Upper lobe of left lung (tissue), 4 donors: ENCODE data around the gene GUCY1B1.

ENCODE experiments used
- EP300 ChIP-seq, 4 donors: sonication (generic); formaldehyde crosslinking; IDR thresholded peaks; one replicate each; pipeline ENCODE4 v1.5.1; 2017; ENCODE audit warnings: antibody characterized with exemption in 4 of 4, control low read depth in 2 of 4
- POLR2A ChIP-seq, 4 donors: fragments of 450-650 bp; IDR thresholded peaks; one replicate each; pipeline ENCODE4 v1.5.1; 2016 to 2017; ENCODE audit warnings: antibody characterized with exemption in 4 of 4, mild to moderate bottlenecking in 2 of 4
- POLR2AphosphoS5 ChIP-seq, 2 donors: sonication (generic); formaldehyde crosslinking; IDR thresholded peaks; one replicate each; pipeline ENCODE4 v1.5.1; 2017; ENCODE audit warnings: antibody characterized with exemption in 2 of 2
- TF ChIP-seq, protein P1 (sequence below), 6 experiments: fragments of 450-650 bp in 4 of 6; fragments of 200-600 bp in 2 of 6; sonication (generic) in 2 of 6; IDR thresholded peaks; one replicate each; pipeline ENCODE4 v1.5.1; 2016 to 2019; ENCODE audit warnings: antibody characterized with exemption in 6 of 6

- TF ChIP-seq, protein P1, sequence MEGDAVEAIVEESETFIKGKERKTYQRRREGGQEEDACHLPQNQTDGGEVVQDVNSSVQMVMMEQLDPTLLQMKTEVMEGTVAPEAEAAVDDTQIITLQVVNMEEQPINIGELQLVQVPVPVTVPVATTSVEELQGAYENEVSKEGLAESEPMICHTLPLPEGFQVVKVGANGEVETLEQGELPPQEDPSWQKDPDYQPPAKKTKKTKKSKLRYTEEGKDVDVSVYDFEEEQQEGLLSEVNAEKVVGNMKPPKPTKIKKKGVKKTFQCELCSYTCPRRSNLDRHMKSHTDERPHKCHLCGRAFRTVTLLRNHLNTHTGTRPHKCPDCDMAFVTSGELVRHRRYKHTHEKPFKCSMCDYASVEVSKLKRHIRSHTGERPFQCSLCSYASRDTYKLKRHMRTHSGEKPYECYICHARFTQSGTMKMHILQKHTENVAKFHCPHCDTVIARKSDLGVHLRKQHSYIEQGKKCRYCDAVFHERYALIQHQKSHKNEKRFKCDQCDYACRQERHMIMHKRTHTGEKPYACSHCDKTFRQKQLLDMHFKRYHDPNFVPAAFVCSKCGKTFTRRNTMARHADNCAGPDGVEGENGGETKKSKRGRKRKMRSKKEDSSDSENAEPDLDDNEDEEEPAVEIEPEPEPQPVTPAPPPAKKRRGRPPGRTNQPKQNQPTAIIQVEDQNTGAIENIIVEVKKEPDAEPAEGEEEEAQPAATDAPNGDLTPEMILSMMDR (IDR thresholded peaks at IDR 0.05): peak; percentile 37 to 86 (median 66)
- TF ChIP-seq POLR2A (IDR thresholded peaks at IDR 0.05) (no peak), POLR2AphosphoS5 (IDR thresholded peaks at IDR 0.05) (no peak), EP300 (IDR thresholded peaks at IDR 0.05) (no peak)
Observed at GRCh38 chr4:155787113-155787710, 28.4 kb downstream of the GUCY1B1 start.
